HG02623 (cell line): ENCODE measurements around the gene OGFOD3.

Experiments used
- ATAC-seq: cut with Tn5 transposase; IDR thresholded peaks from one replicate; pipeline ENCODE4 v1.9.1; 2021; ENCODE audit warnings: moderate library complexity; ENCODE audit not compliant: unreplicated experiment

Gene OGFOD3

DNA sequence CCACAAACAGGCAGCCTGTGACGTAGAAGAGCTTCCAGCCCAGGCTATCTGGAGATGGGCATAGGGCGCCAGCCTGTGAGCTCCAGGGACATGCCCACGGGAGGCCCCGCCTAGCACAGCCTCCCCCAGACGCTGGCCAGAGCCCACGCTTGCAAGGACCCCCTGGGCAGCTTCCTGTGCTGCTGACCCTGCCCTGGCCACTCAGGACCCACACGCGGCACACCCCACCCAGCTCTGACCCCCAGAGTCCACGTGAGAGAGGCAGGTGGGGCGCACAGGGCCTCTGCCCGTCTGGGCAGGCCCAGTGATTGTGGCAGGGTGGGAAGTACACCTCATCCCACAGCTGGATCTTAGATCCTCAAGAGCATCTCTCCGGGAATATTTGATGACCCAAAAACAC lies 28.3 kb upstream of the OGFOD3 start:
- no peak for ATAC-seq

DNA sequence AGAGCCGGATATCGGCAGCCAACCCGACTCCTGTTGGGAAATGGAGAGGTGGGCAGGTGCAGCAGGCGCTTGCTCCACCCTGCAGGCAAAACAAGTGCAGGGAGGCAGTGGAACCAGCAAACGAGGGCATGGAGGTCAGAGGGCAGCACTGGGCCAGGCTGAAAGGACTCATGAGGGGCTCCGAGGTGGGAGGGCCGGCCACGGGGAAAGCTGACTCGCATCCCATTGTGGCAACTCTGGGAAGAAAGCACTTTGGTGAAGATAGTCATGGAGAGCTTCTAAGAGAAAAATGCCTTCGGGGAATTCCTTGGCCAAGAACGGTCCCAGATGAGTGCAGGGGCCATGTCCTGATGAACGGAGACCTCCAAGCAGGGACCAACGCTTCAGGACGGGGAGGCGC lies 27.7 kb upstream of the OGFOD3 start:
- ATAC-seq = no peak

DNA sequence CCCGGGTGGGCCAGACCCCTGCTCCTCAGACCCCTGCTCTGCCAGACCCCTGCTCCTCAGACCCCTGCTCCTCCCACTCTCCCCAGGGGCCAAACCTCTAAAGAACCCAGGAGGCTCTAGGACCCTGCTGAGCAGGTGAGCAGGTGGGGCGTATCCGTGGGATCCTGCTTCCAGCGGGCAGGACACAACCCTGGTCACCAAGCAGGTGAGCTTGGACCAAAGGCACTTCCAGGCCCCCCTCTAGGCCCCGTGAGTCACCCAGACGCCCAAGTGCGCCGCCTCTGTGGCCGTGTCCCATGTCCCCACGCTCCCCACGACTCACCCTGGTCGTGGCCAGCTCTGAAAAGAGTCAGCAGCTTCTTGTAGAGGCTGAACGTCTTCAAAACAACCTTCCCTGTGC lies 27.2 kb upstream of the OGFOD3 start:
- no peak for ATAC-seq

DNA sequence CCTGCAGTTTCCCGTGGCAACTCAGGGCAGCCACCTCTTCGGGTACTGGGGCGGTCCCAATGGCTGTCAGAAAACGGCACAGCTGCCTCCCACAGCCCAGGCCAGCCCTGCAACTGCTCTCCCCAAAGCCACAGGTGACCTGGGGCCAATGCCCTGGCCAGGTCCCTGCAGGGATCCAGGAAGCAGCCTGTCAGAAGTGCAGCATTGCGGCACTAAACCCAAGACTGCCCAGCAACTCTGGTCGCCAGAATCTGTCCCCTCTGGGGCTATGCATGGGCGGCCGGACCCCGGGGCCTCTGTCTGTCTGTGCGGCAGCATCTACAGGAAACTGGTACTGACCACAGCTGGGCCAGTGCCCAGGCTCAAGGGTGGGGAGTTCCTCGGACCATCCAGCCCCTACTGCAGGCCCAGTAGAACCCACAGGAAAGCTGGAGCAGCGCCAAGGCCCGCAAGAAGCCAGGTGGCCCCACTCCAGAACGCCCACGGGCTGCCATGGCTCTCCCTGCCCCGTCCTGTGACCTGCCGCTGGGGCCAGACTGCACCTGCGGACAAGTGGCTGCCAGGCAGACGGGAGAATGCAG lies 26.6 kb upstream of the OGFOD3 start:
- ATAC-seq = no peak

DNA sequence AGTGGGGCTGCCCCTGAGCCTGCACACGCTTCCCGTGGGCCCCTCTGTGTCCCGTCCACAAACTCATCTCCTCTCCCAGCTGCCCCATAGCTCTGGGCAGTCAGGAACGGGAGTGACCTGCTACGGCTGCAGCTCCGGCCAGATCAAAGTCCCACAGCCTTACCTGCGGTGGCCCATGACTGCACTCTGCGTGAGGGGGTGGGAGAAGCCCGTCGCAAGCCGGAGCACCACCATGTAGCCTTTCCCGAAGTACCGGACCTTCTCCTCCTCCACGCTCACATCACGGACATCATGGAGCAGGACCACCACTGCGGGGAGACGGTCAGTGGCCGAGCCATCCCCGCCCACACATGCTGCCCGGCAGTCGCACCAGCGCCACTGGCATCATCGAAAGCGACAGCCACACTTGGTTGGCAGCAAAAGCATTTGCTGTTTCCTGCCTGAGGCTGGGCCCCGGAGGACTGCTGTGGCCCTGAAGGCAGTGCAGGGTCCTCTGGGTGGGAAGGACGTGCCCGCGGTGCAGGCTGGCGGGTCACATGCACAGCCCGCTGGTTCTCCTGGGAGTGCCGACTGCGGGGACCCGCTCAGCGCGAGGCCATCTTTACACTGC lies 26.0 kb upstream of the OGFOD3 start:
- no peak for ATAC-seq

DNA sequence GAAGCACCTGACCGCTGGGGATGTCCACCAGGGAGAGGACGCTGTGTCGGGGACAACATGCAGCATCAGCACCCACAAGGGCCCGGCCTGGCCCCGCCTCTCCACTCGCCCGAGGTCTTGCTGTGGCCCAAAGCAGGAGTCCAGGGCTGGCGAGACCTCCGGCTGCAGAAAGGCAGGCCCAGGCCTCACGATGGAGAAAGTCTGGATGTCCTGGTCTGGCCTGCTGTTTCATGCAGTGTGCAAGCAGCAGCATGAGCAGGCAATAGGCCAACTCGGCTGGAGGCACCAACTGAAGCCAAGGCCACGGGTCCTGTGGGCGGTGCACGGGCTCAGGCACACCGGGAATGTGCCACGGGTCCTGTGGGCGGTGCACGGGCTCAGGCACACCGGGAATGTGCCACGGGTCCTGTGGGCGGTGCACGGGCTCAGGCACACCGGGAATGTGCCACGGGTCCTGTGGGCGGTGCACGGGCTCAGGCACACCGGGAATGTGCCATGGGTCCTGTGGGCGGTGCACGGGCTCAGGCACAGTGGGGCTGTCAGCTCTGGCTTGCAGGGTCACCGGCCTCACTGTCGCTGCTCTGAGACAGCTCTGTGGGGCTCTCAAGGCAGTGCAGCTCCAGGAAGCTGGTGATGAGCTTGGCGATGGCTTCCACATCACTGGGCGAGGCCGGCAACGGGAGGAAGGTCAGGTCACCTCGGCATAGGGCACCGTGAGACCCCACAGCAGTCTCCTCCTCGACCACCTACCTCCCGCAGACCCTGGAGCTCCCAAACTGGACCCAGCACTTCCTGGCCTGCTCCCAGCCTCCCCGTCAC lies 25.3 kb upstream of the OGFOD3 start:
- no peak for ATAC-seq

DNA sequence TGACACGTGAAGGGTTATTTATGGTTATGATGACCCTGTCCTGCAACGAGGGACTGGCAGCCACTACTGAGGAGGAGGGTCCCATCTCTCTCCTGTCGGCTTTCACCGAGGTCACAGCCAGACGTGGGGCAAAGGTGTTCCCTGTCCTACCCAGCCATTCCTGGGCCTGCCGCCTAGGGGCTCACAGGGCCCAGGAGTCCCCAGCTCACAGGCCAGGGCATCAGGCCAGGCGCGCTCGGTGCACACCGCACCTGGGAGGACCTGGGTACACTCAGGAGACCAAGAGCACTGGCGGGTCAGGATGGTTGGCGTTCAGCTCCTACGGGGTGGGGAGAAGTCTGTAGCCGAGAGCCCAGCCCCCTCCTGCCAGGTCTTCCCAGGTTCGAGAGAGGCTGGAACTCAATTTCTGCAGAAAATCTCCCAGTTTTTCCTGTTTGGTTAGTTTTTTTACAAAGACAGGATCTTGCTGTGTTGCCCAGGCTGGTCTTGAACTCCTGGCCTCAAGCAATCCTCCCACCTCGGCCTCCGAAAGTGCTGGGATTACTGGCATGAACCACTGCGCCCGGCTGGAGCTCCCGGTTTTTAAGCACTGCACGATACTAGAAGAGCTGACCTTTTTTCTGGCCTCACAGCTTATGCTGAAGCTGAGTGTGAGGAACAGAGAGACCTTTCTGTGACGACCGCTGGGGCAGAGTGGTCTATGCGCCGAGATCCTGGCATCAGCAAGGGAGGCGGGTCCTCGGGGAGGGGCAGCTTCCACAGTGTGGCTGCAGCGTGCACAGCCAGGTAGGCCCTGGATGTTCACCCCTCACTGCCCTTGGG lies 24.5 kb upstream of the OGFOD3 start:
- ATAC-seq = no peak

DNA sequence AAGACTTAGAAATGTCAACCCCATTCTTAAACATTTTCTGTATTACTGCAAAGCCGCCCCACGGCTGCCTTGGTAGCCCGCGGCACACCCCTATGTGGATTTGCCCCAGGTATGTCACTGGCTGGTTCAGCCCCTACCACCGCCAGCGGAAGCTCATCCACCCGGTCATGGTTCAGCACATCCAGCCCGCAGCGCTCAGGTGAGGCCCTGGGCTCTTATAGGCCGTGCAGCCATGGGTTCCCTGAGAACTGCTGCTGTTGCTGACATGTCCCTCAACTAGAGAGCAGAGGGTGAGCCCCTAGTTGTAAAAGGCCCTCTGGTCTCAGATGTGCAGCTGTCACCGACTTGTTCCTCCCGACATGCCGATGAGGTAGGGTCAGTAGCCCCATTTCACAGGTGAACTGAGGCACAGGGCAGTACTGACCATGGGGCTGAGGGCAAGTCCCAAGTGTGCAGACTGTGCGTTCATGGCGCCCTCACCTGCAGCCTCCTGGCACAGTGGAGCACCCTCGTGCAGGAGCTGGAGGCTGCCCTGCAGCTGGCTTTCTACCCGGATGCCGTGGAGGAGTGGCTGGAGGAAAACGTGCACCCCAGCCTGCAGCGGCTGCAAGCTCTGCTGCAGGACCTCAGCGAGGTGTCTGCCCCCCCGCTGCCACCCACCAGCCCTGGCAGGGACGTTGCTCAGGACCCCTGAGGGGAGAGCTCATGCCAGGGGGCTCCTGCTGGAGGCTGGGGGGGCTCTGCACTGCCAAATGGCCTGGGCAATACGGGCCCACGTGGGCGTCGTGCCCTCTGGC lies 23.5 kb upstream of the OGFOD3 start:
- ATAC-seq = no peak

DNA sequence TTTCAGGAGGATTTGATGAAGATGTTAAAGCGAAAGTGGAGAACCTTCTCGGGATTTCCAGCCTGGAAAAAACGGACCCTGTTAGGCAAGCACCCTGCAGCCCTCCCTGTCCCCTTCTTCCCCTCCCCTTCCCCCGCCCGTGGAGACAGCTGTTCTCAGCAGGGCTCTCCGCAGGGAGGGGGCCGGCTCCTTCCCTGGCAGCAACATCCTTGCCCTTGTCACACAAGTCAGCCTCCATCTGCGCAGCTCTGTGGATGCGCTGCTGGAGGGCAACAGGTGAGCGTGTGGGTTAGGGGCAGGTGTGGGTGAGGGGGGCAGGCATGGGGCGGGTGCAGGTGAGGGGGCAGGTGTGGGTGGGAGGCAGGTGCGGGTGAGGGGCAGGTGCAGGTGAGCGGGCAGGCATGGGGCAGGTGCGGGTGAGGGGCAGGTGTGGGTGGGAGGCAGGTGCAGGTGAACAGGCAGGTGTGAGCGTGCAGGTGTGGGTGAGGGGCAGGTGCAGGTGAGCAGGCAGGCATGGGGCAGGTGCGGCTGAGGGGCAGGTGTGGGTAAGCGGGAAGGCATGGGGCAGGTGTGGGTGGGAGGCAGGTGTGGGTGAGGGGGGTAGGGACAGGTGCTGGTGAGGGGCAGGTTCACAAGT lies 22.7 kb upstream of the OGFOD3 start:
- no peak for ATAC-seq

DNA sequence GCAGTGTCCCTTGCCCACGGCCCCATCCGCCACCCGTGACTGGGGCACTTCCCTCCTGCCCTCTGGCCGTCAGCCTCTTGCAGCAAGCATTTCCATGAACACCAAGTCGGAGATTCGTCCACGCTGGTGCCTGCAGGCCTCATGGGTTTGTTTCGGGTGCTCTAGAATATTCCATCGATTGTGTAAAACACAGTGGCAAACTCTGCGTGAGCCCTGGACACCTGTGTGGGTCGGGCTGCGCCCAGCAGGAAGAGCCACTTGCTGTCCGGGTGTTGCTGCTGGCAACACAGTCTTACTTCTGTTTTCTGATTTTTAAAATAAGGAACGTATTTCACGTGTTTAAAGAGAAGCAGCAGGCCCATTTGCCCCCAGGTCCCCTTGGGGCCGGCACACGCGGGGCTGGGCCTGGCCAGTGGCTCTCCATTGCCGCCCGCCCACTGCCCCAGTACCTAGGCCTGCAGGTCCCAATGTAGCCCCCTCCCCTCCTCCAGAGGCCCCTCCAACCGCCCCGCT lies 22.1 kb upstream of the OGFOD3 start:
- ATAC-seq = no peak

DNA sequence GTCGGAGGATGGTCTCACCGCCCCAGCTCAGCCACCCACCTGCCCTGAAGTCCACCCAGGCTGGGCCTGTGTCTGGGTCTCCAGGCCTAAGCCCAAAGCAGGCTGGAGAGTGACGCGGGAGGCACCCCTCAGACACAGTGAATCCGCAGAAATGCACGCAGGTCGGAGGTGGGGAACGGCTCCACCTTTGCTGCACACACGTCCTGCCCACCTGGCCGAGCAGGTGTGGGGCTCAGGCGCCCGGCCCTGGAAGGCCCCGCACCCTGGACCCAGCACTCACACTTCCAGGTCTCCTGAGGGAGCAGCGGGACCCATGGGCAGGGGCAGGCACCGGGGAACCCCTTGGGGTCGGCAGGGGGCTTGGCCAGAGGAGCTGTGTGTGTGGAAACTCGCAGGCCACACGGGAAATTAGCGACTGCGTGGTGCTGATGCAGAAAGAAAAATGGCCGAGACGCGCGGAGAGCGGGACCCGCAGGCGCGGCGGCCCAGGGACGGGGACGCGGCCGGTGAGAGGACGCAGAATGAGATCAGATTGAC lies 21.5 kb upstream of the OGFOD3 start:
- ATAC-seq = no peak

DNA sequence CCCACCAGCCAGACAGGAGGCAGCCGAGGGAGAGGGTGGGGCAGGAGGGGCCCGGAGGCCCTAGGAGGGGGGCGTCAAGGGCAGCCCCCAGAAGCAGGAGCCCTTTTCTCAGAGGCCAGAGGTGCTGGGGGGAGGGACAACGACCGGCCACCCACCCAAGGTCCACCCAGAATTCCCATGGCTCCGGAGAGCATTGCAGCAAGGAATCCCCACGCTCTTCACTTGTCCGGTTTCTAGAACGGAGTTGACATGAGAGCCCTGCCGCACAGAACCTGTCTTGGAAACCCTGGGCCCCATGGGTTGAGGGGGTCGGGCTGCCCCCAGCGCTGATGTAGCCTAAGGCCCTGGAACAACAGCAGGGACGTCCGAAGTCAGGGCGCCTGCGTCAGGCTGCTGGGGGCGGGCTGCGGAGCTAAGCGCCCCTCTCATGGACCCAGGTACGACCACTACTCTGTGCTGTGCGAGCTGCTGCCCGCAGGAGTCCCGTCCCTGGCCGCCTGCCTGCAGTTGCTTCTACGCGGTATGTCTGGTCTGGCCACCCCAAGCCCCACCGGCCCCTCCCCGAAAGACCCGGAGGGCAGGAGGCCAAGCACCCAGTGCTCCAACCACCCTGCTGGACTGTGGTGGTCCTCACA lies 20.9 kb upstream of the OGFOD3 start:
- no peak for ATAC-seq

DNA sequence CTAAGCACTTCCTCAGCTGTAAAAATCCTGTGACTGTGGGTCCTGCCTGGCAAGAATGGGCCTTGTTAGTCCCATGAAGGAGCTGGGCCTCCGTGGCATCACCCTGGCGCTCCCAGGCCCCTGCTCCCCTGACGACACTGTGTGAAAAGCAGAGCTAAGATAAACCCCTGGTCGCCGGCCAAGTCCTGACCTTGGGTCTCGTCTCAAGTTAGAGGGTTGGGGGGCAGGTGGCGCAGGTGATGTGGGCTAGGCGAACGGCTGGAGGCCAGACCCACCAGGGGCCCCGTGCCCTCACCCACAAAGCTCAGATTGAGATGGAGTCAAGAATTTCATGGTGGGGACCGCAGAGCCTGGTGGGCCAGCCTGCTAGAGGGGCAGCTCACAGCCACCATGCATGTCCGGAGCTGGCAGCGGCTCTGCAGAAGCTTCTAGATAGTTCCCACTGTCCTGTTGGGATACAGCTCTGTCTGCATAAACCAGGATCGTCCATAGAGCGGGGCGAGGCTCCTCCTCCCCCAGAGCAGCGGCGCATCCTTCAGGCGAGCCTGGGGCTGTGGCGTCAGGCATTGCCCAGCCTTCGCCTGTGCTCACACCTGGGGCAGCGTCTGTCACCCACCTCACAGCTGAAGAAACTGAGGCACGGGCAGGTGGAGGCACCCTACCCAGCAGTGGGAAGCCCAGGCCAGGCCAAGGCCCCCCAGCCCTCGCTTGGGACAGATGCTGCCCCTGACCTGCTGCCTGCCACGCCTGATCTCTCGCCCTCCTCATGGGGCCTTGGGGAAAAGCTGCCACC lies 20.2 kb upstream of the OGFOD3 start:
- no peak for ATAC-seq

DNA sequence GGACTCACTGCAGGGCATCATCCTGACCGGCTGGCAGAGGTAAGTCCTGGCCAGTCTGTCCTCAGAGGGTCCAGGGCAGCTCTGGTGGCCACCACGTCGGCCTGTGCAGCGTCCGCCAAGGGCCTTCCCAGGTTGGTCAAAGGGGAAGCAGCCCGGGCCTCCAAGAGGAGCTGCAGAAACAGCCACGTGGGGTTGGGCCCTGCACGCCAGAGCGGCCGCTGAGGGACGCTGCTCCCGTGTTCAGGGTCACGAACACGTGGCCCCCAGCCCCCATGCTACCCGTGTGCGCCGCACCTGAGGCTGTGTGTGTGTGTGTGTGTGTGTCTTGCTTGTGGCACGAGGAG lies 18.9 kb upstream of the OGFOD3 start:
- ATAC-seq = no peak

DNA sequence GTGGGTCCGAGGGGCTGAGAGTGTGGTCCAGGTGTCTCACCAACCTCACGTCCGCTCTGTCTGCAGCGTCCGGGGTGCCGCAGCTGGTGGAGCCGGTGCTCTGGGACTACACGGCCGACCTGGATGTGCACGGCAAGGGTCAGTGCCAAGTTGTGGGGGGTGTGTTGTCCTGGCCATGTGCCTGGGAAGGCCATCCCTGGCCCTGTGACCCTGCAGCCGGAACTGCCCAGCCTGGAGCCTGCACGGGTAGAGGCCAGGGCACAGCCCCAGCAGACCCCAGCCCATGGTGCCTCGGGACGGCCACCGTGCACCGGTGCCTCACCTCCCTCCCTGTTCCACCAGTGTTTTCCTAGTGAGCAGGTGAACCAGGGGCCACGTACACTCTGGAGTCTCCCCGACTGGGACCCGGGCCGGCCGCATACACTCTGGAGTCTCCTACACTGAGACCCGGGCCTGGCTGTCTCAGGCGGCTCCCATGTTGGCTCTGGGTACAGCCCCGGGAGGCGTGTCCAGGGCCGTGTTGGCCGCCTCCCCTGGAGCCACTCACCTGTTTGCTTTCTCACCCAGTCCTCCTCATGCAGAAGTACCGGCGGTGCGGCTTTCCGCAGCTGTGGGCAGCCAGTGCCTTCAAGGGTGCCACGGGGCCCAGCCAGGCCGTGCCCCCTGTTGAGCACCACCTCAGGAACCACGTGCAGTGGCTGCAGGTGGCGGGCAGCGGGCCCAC lies 18.4 kb upstream of the OGFOD3 start:
- ATAC-seq = no peak

DNA sequence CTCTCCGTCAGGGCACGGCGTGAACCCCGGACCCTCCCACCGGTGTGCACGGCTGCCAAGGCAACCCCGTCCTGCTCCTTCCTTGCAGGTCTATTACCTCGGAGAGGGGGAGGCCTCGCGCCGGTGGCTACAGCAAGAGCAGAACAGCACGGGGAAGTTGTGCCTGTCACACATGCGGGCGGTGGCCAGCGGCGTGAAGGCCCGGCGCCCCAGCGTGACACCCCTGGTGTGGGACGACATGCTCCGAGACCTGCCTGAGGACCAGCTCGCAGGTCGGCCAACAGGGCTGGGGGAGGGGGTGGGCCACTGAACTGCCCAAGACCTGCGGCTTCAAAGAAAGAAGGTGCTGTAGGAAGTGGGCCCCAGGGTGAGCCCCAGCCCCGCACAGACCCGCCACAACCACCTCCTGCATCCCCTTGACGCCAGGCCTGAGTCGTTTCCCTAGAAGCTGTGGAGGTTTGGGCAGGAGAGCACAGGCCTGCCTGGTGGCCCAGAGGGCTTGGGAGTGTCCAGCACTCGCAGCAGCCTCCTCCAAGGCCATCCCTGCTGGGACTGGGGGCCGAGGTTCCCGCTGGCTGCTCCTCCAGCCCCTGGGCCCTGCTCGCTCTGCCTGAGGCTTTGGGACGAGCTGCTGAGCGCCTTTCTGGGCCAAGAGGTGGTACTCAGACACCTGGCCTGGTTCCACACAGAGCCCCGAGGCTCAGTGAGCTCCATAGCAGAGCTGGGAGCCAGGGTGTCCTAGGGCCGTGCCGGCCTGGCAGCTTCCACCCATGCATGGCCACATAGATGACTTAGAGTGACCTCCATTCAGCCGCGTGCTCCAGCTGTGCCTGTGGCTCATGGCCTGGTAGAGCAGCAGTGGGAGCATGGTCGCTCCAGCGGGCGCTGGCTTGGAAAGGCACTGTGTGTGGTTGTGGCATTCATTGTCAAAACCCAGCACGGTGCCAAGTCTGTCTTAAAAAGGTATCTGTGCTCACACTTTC lies 17.5 kb upstream of the OGFOD3 start:
- ATAC-seq = no peak

DNA sequence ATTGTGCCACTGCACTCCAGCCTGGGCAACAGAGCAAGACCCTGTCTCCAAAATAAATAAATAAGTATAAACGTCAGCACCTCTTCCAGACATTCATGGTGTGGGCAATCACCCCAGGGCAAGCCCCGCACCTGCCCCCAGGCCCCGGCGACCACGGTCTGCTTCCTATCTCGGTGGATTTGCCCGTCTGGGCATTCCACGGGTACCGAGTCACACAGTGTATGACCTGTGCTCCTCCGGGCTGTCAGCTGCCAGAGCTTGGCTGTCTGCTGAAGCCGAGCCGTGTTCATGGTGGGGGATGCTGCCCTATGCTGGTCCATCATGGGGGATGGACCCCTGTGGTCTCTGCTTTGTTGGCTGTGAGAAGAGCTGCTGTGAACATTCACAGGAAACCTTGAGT lies 16.7 kb upstream of the OGFOD3 start:
- no peak for ATAC-seq
